Measurements from ENCODE around the gene PLOD2. TPM values are rescaled to one million over a fixed set of nuclear protein-coding genes. Genes with fewer than 3 reads are reported as not detected.
"Not testable (repeated sequence)": the region's sequence is repeated elsewhere in the genome, so short reads cannot be mapped to it uniquely, and the experiment has no call there.

Gene PLOD2
- total RNA-seq, 1 donor = 46.1 TPM

DNA sequence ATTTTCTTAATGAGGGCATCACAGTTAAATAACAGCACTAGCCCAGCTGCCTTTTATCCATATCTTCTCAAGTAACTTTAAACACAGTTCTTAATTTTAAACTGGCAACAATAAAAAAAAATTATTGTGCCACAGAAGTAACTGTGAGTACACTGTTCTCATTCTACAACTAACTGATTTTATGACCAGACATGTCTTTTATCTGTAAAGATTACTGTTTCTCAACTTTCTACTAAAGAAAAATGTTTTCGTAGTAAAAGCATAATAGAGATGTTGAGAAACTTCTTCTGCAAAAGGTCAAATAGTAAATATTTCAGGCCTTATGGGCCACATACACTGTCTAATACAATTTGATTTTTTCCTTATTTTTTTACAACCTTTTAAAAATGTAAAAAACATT is 32.0 kb downstream of the PLOD2 start:
- no peak for DNase-seq (ENCODE audit: low read depth)
- TF ChIP-seq, protein P1, sequence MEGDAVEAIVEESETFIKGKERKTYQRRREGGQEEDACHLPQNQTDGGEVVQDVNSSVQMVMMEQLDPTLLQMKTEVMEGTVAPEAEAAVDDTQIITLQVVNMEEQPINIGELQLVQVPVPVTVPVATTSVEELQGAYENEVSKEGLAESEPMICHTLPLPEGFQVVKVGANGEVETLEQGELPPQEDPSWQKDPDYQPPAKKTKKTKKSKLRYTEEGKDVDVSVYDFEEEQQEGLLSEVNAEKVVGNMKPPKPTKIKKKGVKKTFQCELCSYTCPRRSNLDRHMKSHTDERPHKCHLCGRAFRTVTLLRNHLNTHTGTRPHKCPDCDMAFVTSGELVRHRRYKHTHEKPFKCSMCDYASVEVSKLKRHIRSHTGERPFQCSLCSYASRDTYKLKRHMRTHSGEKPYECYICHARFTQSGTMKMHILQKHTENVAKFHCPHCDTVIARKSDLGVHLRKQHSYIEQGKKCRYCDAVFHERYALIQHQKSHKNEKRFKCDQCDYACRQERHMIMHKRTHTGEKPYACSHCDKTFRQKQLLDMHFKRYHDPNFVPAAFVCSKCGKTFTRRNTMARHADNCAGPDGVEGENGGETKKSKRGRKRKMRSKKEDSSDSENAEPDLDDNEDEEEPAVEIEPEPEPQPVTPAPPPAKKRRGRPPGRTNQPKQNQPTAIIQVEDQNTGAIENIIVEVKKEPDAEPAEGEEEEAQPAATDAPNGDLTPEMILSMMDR (IDR thresholded peaks at IDR 0.05; ENCODE audit: insufficient read depth, low read length) = no peak
- H3K4me3 ChIP-seq (ENCODE audit: low read depth, low read length) = no peak overlapping the region

DNA sequence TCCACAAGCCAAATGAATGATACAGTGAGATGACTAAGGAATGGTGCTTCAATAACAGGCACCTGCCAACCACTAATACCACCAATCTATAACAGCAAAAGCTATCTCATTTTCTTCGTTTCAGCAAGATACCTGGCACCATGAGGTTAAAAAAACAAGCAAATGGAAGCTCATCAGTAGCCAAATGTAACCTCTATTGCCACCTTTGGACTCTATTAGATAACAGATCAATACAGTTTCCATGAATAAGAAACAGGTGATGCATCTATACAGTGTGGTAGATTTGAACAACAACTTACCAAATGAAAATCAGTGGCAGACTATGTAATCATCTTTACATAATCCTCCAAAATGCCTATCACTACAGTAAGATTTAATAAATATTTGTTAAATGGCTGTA is 32.8 kb downstream of the PLOD2 start:
- no peak for DNase-seq (ENCODE audit: low read depth)
- H3K4me3 ChIP-seq (ENCODE audit: low read depth, low read length) = no peak overlapping the region

DNA sequence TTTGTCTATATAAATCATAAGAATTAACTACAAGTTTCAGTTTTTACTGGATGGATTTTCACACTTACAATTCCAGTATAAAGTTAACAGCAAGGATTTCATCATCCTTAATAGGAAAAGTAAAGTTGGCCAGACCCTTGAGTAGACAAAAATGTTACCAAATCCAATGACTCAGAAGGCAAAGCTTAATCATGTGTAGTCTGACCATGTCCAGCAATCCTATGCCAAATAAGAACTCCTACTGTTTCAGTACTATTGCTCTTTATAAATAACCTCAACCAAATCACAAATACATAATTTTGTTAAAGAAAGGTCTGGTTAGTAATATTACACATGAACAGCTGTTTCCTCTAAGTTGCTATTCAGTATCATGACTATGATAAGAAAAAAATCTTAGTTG is 35.0 kb downstream of the PLOD2 start:
- peak; percentile 98 for DNase-seq (ENCODE audit: low read depth)
- TF ChIP-seq, protein P1 (IDR thresholded peaks at IDR 0.05; ENCODE audit: insufficient read depth, low read length) = no peak
- no peak overlapping the region for H3K4me3 ChIP-seq (ENCODE audit: low read depth, low read length)

More for the DNA sequence above, 32.8 kb downstream of the PLOD2 start:
- TF ChIP-seq, protein P1 (IDR thresholded peaks at IDR 0.05; ENCODE audit: insufficient read depth, low read length) = no peak

DNA sequence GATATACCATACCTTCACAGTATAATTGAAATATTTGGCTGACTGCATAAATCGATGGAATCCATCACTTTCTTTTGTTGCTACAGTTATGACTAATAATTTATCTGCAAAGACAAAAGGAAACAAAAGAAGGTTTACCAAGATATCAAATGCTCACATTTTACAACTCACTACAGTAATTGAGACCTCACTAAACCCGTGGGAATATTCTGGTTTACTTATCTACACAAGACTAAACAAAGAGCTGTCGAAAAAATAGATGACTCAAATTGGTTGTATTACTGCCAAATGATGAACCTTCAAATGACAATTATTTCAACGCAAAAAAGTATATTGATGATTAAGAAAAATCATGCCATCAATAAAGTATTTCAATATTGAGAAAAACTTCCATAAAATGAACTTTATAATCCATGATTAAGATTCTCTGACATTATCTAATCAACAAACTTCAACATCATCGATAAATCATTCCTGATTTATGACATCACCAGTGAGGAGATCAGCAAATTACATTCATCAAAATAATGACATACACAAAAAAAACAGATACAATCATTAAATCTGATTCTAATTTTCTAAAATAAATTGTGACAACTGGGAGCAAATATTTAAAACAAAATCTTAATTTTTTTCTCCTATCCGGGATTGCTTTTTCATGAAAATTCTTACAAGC is 36.7 kb downstream of the PLOD2 start:
- H3K4me3 ChIP-seq (ENCODE audit: low read depth, low read length) = no peak overlapping the region
- TF ChIP-seq, protein P1 (IDR thresholded peaks at IDR 0.05; ENCODE audit: insufficient read depth, low read length) = no peak
- peak; percentile 40 for DNase-seq (ENCODE audit: low read depth)

DNA sequence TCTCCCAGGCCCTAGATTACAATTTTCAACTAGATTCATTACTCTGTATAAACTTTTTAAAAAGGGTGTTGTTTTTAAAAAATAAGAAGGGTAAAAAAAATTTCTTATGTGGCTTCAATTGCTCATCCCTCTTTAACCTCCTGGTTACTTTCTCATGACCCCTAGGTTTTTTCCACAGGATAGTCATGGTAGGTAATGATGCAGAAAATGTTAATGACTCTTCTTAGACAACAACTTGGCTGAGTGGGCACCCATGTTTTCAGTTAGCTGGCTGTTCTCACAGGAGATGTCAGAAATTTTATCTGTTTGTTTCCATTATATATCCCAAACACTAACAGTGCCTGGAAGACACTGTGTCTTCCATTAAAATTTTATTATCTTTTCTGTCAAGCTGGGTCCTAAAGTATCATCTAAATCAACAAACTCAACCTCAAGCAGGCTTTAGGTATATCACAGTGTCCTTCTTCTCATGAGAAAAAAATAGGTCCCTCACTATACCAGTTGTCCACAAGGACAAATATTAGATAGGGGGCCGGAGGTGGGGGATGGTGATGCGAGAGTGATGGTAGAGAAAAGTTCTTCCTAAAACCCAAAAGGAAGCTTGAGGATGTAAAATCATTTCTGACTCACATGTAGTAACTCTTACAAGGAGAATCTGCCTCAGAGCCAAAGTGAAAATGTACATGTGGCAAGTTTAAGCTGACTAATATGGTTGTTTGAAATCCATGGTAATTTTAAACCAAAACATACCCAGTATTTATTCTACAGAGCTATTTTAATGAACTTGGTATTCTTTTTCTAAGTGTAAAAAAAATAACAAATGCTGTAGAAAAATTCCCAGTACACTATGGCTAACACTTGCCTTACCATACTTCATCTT is 43.3 kb downstream of the PLOD2 start:
- TF ChIP-seq, protein P1 (IDR thresholded peaks at IDR 0.05; ENCODE audit: insufficient read depth, low read length) = no peak
- H3K4me3 ChIP-seq (ENCODE audit: low read depth, low read length) = no peak overlapping the region
- DNase-seq (ENCODE audit: low read depth) = peak; percentile 74

DNA sequence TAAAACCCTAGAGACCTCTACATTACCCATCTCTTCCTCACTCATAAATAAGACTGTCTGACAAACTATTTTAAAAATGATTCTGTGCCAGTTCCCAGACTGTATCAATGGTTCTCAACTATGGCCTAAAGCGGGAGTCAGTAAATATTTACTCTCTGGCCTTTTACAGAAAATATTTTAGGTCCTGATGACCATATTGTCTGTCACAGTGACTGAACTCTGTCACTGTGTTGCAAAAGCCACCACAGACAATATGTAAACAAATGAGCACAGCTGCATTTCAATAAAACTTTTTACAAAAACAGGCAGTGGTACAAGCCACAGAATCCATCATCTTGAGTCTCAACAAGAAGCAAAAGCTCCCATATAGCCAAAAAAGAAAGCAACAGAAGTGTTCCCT is 45.4 kb downstream of the PLOD2 start:
- TF ChIP-seq, protein P1 (IDR thresholded peaks at IDR 0.05; ENCODE audit: insufficient read depth, low read length) = no peak
- no peak overlapping the region for H3K4me3 ChIP-seq (ENCODE audit: low read depth, low read length)
- no peak for DNase-seq (ENCODE audit: low read depth)

DNA sequence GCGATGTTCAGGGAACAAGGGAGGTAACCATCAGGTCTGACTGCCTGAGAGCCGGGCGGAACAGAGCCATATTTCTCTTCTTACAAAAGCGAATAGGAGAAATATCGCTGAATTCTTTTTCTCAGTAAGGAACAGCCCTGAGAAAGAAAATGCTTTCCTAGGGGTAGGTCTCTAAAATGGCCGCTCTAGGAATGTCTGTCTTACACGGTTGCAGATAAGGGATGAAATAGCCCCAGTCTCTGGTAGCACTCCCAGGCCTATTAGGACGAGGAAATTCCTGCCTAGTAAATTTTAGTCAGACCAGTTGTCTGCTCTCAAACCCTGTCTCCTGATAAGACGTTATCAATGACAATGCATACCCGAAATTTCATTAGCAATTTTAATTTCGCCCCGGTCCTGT is 47.2 kb downstream of the PLOD2 start:
- H3K4me3 ChIP-seq (ENCODE audit: low read depth, low read length); DNase-seq (ENCODE audit: low read depth): not testable (repeated sequence)
